AG04449 (cell line): ENCODE measurements around the gene RHOG.

Experiments used
- CTCF ChIA-PET: fragments of 350-600 bp; formaldehyde crosslinking; extraction: SDS; loops from one replicate; lab custom pipeline; 2021; ENCODE audit warnings: antibody characterized with exemption; lab: Yijun Ruan, JAX
- POLR2A ChIA-PET: fragments of 400-600, 350-600 bp; formaldehyde crosslinking; extraction: SDS; loops from one replicate; lab custom pipeline; 2020; ENCODE audit warnings: antibody characterized with exemption, inconsistent platforms; lab: Yijun Ruan, JAX
- DNase-seq: peaks from one replicate; pipeline ENCODE4 v3.0.0-alpha.2; 2010; ENCODE audit warnings: low read depth, low spot score
- H3K4me3 ChIP-seq: 2 replicates; pipeline ENCODE4 v1.5.1; 2011; ENCODE audit warnings: low read depth, mild to moderate bottlenecking, control low read depth, low read length
- TF ChIP-seq, protein P1 (sequence below): IDR thresholded peaks from one replicate; pipeline ENCODE4 v1.5.1; 2011; ENCODE audit warnings: mild to moderate bottlenecking, moderate library complexity, low read length, control low read depth, inconsistent platforms; ENCODE audit not compliant: insufficient read depth; ENCODE audit errors: missing control alignments

RHOG gene

DNA sequence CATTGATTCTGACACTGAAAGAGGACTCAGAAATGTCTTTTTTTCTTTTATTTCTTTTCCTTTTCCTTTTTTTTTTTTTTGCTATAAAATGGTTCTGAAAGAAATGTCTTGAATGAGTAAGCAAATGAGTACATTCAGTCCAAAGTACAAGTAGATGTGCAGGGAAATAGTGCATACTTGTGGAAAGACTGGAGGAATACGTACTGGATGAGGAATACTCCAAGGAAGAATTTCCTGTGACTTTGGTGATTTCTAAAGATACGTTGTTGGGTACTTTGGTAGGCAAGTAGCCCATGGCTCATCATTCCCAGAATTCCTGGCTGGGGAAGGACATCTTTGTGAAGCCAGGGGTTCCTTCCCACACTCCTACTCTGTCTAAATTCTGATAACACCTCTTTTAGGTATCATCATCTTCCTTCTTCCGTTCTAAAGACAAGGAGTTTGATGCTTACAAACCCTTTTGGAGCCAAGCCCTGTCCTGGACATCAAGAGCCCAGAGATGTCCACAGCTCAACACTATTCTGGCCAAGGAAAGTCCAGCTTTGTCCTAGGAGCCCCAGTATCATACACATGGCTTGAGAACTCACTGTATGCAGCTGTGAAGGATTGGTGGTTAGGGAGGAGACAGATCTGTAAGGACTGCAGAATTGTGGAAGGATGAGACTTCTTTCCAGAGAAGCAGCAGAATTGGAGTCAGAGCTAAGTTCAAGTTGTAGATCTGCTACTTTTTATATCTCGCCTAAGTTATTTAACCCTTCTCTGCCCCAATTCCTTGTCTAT lies 38.6 kb downstream of the RHOG start:
- CTCF ChIA-PET = interaction anchor here (0.8 kb wide), 1 partner anchor 53 kb away, joined by 3 read pairs; the partner anchor contains the start of gene STIM1
- TF ChIP-seq, protein P1, sequence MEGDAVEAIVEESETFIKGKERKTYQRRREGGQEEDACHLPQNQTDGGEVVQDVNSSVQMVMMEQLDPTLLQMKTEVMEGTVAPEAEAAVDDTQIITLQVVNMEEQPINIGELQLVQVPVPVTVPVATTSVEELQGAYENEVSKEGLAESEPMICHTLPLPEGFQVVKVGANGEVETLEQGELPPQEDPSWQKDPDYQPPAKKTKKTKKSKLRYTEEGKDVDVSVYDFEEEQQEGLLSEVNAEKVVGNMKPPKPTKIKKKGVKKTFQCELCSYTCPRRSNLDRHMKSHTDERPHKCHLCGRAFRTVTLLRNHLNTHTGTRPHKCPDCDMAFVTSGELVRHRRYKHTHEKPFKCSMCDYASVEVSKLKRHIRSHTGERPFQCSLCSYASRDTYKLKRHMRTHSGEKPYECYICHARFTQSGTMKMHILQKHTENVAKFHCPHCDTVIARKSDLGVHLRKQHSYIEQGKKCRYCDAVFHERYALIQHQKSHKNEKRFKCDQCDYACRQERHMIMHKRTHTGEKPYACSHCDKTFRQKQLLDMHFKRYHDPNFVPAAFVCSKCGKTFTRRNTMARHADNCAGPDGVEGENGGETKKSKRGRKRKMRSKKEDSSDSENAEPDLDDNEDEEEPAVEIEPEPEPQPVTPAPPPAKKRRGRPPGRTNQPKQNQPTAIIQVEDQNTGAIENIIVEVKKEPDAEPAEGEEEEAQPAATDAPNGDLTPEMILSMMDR = no peak
- POLR2A ChIA-PET = no interaction called here
- DNase-seq = peak; percentile 40
- no peak overlapping the region for H3K4me3 ChIP-seq

DNA sequence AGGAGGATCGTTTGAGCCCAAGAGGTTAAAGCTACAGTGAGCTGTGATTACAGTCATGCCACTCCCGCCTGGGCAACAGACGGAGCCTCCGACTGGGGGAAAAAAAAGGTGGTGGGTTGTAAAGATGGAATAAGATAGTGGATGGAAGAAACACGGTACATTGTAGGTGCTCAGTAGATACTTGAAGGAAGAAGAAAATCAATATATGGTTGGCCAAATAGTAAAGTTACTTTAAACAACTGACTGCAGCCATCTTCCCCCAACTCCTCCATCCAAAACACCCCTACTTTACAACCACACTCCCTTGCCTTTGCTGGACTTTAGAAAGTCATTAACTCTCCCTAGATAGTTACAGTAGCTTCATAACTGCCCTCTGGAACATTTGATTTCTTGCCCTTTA lies 40.9 kb downstream of the RHOG start:
- TF ChIP-seq, protein P1 = no peak
- ChIA-PET CTCF (interaction anchor here (1.2 to 6.6 kb wide), 3 partner anchors 9 to 273 kb away, joined by 3 to 39 read pairs (median 11); partner anchors contain the start of gene PGAP2), POLR2A (no interaction called here)
- no peak overlapping the region for H3K4me3 ChIP-seq
- no peak for DNase-seq

DNA sequence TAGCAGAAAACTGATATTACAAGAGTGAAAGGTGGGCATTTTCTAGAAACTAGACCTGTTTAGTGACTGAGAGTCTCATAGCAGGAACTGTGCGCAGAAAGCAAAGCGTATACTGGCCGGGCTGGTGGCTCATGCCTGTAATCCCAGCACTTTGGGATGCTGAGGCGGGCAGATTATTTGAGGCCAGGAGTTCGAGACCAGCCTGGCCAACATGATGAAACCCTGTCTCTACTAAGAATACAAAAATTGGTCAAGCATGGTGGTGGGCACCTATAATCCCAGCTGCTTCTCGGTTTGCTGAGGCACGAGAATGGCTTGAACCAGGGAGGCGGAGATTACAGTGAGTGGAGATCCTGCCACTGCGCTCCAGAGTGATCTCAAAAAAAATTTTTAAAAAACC lies 41.6 kb downstream of the RHOG start:
- no peak for DNase-seq
- no peak overlapping the region for H3K4me3 ChIP-seq
- ChIA-PET CTCF (interaction anchor here (1.2 to 6.6 kb wide), 3 partner anchors 9 to 273 kb away, joined by 3 to 39 read pairs (median 11); partner anchors contain the start of gene PGAP2), POLR2A (no interaction called here)
- TF ChIP-seq, protein P1 = no peak

DNA sequence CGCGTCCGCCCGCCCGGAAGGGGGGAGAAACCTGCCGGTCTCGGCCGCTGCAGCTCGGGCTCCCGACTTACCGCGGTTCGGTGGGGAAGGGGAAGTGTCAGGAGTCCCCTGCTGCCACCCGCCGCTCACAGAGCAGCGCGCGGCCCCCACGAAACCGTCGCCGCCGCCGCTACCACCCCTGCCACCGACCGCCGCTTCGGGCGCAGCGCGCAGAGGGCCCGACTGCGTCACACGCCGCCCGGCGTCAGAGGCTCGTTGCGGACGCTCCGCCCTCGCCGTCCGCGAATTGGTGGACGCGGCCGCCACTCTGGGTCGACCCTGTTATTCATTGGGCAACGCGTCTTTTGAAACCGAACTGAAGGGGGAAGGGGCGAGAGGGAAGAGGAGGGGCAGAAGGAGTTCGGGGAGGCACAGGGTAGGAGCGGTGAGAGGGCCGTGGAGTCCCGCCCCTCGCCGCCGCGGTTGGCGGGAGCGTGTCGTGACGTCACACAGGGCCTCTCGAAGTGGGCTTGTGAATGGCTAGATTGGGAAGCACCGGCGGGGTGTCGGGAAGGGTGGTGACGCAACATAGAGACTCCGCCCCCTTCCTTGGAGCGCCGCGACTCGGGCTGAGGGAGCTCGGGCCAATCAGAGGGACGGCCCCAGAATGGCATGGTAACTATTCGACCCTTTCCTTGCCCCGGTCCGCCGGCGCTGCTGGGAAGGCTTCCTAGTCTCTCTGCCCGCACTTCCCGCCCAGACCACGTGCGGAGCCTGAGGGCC lies 43.2 kb downstream of the RHOG start, which contains the start of gene NUP98:
Gene NUP98 (minus strand): TSS at position 226 of the 762 bp plus-strand sequence. CDS start 15,437 bp downstream, outside the sequence.
- ChIA-PET POLR2A (interaction anchor here (1.3 to 1.6 kb wide), 3 partner anchors 10 to 123 kb away, joined by 3 to 5 read pairs (median 3); partner anchors contain the start of gene STIM1), CTCF (interaction anchor here (2.2 to 6.6 kb wide), 3 partner anchors 11 to 275 kb away, joined by 8 to 39 read pairs (median 11); partner anchors contain the start of gene PGAP2)
- peak; percentile 99 for DNase-seq
- H3K4me3 ChIP-seq = peak within 1 kb of the TSS; percentile 97
- TF ChIP-seq, protein P1 = no peak

DNA sequence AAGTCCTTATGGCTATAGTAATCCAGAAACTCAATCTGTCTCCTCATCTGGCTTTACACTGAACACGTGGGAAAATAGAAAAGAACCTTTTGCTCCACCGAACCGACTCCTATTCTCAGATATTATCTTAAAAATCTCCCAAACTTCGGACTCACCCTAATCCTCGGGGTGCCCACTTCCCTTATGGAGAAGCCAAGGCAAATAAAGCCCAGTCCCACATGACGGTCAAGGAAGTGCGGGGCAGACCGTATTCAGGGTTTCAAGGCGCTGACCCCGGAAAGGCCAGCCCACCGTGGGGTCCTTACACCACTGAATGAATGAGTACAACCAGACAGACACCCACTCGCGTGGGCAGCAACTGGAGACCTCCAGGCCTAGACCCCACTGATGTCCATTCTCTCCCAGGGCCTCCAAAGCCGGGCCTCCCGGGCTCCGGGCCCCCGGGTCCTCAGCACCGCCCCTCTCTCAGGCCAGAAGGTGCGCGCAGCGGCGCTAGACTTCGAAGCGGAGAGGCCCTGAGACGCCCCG lies 43.9 kb downstream of the RHOG start:
- no peak for DNase-seq
- POLR2A ChIA-PET = interaction anchor here (1.3 to 1.6 kb wide), 2 partner anchors 11 to 58 kb away, joined by 3 to 5 read pairs; partner anchors contain the start of gene STIM1
- TF ChIP-seq, protein P1 = no peak
- H3K4me3 ChIP-seq = peak overlapping the region; percentile 97
- CTCF ChIA-PET = interaction anchor here (0.6 to 6.6 kb wide), 3 partner anchors 11 to 45 kb away, joined by 3 to 39 read pairs (median 8); partner anchors contain the start of gene PGAP2
